ENCODE measurements around the gene SLC25A12. TPM values are rescaled to one million over a fixed set of nuclear protein-coding genes. Genes with fewer than 3 reads are reported as not detected.

The SLC25A12 gene
- total and polyA plus RNA-seq, 9 of the 15 experiments (the other 6 are each of a cell fraction or from before 2014, with no cell fraction given), result 13.5 to 36.5 (median 21.7) TPM

DNA sequence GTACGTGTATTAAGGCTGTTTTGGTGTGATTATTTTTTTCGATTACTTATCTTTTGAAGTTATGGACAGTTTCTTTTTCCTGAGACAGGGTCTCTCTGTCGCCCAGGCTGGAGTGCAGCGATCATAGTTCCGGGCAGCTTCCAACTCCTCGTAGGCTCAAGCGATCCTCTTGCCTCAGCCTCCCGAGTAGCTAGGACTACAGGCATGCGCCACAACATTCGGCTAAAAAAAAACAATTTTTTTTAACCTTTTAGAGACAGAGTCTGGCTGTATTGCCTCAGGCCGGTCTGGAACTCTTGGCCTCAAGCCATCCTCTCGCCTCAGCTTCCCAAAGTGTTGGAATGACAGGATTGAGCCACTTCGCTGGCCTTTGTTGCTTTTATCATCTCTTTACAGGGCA is 29.2 kb upstream of the SLC25A12 start (continued):
- TF ChIP-seq ETV1 (tag; conservative IDR thresholded peaks at IDR 0.05; ENCODE audit: low read depth) (peak; percentile 57; the same call in 1 of the 2 replicates), HNRNPLL (IDR thresholded peaks at IDR 0.05; ENCODE audit: low read depth, low read length, poor library complexity, severe bottlenecking) (no peak), ARNT (IDR thresholded peaks at IDR 0.05) (no peak), ARID1B (IDR thresholded peaks at IDR 0.05) (no peak), TEAD2 (tag; IDR thresholded peaks at IDR 0.05) (no peak), PCBP1 (IDR thresholded peaks at IDR 0.05; ENCODE audit: low read depth, low read length, poor library complexity, severe bottlenecking) (no peak), TAF1 (IDR thresholded peaks at IDR 0.05; ENCODE audit: control insufficient read depth, extremely low read depth, insufficient read depth, low read length, severe bottlenecking) (peak; percentile 45), CREM (IDR thresholded peaks at IDR 0.05; ENCODE audit: low read depth) (0 out of 2 replicates have a peak, but pooled peaks have one; percentile 6), CBX8 (IDR thresholded peaks at IDR 0.05; ENCODE audit: borderline replicate concordance, extremely low read depth, low read depth, low read length, poor library complexity, severe bottlenecking) (no peak), JUN (IDR thresholded peaks at IDR 0.05; ENCODE audit: borderline replicate concordance, low read depth, low read length) (no peak), JUN (CRISPR knock-in tag; IDR thresholded peaks at IDR 0.05; ENCODE audit: borderline replicate concordance) (no peak), BMI1 (IDR thresholded peaks at IDR 0.05; ENCODE audit: low read length) (no peak), CEBPG (CRISPR knock-in tag; IDR thresholded peaks at IDR 0.05) (0 out of 2 replicates have a peak, but pooled peaks have one; percentile 24), CEBPG (tag; conservative IDR thresholded peaks at IDR 0.05 in 1 of 2, IDR thresholded peaks at IDR 0.05 in 1 of 2) (no peak), ZNF431 (CRISPR knock-in tag; IDR thresholded peaks at IDR 0.05) (no peak), FOXJ3 (CRISPR knock-in tag; IDR thresholded peaks at IDR 0.05) (no peak)
- TF ChIP-seq, protein P1, sequence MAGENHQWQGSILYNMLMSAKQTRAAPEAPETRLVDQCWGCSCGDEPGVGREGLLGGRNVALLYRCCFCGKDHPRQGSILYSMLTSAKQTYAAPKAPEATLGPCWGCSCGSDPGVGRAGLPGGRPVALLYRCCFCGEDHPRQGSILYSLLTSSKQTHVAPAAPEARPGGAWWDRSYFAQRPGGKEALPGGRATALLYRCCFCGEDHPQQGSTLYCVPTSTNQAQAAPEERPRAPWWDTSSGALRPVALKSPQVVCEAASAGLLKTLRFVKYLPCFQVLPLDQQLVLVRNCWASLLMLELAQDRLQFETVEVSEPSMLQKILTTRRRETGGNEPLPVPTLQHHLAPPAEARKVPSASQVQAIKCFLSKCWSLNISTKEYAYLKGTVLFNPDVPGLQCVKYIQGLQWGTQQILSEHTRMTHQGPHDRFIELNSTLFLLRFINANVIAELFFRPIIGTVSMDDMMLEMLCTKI (IDR thresholded peaks at IDR 0.05; ENCODE audit: partially characterized antibody), result no peak
- TF ChIP-seq, protein P2, sequence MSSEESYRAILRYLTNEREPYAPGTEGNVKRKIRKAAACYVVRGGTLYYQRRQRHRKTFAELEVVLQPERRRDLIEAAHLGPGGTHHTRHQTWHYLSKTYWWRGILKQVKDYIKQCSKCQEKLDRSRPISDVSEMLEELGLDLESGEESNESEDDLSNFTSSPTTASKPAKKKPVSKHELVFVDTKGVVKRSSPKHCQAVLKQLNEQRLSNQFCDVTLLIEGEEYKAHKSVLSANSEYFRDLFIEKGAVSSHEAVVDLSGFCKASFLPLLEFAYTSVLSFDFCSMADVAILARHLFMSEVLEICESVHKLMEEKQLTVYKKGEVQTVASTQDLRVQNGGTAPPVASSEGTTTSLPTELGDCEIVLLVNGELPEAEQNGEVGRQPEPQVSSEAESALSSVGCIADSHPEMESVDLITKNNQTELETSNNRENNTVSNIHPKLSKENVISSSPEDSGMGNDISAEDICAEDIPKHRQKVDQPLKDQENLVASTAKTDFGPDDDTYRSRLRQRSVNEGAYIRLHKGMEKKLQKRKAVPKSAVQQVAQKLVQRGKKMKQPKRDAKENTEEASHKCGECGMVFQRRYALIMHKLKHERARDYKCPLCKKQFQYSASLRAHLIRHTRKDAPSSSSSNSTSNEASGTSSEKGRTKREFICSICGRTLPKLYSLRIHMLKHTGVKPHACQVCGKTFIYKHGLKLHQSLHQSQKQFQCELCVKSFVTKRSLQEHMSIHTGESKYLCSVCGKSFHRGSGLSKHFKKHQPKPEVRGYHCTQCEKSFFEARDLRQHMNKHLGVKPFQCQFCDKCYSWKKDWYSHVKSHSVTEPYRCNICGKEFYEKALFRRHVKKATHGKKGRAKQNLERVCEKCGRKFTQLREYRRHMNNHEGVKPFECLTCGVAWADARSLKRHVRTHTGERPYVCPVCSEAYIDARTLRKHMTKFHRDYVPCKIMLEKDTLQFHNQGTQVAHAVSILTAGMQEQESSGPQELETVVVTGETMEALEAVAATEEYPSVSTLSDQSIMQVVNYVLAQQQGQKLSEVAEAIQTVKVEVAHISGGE (CRISPR knock-in tag; IDR thresholded peaks at IDR 0.05), result peak; percentile 57 to 95 (median 58); a peak in 4 of 6 replicates
- TF ChIP-seq, protein P3, sequence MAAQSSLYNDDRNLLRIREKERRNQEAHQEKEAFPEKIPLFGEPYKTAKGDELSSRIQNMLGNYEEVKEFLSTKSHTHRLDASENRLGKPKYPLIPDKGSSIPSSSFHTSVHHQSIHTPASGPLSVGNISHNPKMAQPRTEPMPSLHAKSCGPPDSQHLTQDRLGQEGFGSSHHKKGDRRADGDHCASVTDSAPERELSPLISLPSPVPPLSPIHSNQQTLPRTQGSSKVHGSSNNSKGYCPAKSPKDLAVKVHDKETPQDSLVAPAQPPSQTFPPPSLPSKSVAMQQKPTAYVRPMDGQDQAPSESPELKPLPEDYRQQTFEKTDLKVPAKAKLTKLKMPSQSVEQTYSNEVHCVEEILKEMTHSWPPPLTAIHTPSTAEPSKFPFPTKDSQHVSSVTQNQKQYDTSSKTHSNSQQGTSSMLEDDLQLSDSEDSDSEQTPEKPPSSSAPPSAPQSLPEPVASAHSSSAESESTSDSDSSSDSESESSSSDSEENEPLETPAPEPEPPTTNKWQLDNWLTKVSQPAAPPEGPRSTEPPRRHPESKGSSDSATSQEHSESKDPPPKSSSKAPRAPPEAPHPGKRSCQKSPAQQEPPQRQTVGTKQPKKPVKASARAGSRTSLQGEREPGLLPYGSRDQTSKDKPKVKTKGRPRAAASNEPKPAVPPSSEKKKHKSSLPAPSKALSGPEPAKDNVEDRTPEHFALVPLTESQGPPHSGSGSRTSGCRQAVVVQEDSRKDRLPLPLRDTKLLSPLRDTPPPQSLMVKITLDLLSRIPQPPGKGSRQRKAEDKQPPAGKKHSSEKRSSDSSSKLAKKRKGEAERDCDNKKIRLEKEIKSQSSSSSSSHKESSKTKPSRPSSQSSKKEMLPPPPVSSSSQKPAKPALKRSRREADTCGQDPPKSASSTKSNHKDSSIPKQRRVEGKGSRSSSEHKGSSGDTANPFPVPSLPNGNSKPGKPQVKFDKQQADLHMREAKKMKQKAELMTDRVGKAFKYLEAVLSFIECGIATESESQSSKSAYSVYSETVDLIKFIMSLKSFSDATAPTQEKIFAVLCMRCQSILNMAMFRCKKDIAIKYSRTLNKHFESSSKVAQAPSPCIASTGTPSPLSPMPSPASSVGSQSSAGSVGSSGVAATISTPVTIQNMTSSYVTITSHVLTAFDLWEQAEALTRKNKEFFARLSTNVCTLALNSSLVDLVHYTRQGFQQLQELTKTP (IDR thresholded peaks at IDR 0.05; ENCODE audit: low read depth in 1 of 2, partially characterized antibody in 2 of 2), result peak in 1 of 2 experiments; percentile 1

Data from K562 (cell line).